GM19193 (cell line): ENCODE results near the gene CXorf58.

Source experiments
- POLR2A ChIP-seq: IDR thresholded peaks from 4 replicates; pipeline ENCODE4 v1.6.1; 2011; ENCODE audit not compliant: insufficient read depth, insufficient read length; ENCODE audit errors: extremely low read depth

The CXorf58 gene

GRCh38 chrX:23896981-23897380, 10.8 kb upstream of the CXorf58 start:
- no peak for TF ChIP-seq POLR2A

- no peak for TF ChIP-seq POLR2A
These were observed 9.3 kb upstream of the CXorf58 start for GRCh38 chrX:23898412-23898959.

- no peak for TF ChIP-seq POLR2A
These were observed 7.5 kb upstream of the CXorf58 start for GRCh38 chrX:23900220-23900797.

GRCh38 chrX:23901060-23901459, 6.7 kb upstream of the CXorf58 start:
- no peak for TF ChIP-seq POLR2A

- TF ChIP-seq POLR2A, result no peak
These were observed 6.0 kb upstream of the CXorf58 start for GRCh38 chrX:23901805-23902204.

GRCh38 chrX:23902419-23902818, 5.4 kb upstream of the CXorf58 start:
- no peak for TF ChIP-seq POLR2A

- no peak for TF ChIP-seq POLR2A
These were observed 3.7 kb upstream of the CXorf58 start for GRCh38 chrX:23904096-23904495.

- no peak for TF ChIP-seq POLR2A
These were observed 702 bp upstream of the CXorf58 start for GRCh38 chrX:23907111-23907497.

- TF ChIP-seq POLR2A, result no peak
These were observed 606 bp downstream of the CXorf58 start for GRCh38 chrX:23908219-23909004.

- TF ChIP-seq POLR2A, result no peak
These were observed 3.5 kb downstream of the CXorf58 start for GRCh38 chrX:23911126-23911835.

GRCh38 chrX:23919148-23919547, 11.3 kb downstream of the CXorf58 start:
- TF ChIP-seq POLR2A, result no peak

GRCh38 chrX:23919706-23920320, 12.0 kb downstream of the CXorf58 start:
- no peak for TF ChIP-seq POLR2A

- no peak for TF ChIP-seq POLR2A
These were observed 18.2 kb downstream of the CXorf58 start for GRCh38 chrX:23926015-23926414.

GRCh38 chrX:23930894-23931604, 23.2 kb downstream of the CXorf58 start:
- no peak for TF ChIP-seq POLR2A

GRCh38 chrX:23932046-23932445, 24.2 kb downstream of the CXorf58 start:
- TF ChIP-seq POLR2A, result no peak

GRCh38 chrX:23935106-23935505, 27.3 kb downstream of the CXorf58 start:
- no peak for TF ChIP-seq POLR2A
